Astrocyte (in vitro differentiated cells and primary cell): Measurements from ENCODE around the gene XXYLT1.

ENCODE experiments used
- EZH2 ChIP-seq: IDR thresholded peaks from 2 replicates; pipeline ENCODE4 v1.6.1; 2012; ENCODE audit warnings: mild to moderate bottlenecking, low read length, inconsistent platforms; ENCODE audit not compliant: insufficient read depth
- TF ChIP-seq, protein P1 (sequence below): IDR thresholded peaks from 2 replicates; pipeline ENCODE4 v1.5.1; 2011; ENCODE audit warnings: low read depth, mild to moderate bottlenecking, inconsistent platforms, low read length, moderate library complexity; ENCODE audit not compliant: insufficient read depth

DNA sequence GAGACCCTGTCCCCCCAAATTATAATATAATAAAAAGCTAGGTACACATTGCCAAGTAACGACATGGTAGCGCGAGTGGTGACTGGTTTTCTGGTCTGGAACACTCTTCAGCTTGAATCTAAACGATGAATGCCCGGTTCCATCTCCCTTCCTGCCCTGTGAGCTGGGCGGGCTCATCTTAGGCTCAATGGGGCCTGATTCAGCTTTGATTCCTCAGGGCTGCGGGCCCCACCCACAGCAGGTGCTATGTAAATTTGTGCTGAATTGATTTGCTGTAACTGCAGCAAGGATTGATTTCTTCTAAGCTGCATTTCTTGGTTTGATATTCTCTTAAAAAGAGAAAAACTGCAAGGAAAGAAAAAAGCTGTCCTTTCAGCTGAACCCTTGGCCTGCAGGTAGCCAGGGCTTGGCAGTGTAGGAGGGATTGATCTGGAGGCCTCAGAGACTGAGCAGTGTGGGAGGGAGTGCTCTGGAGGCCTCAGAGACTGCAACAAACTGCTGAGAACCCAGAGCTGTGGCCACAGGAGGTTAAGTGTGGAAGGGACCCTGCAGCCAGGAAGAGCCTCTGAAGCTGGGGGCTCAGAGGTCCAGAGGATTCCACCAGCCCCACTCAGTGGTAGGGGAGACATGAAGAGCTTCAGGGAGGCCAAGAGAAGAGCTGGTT is 231.6 kb downstream of the XXYLT1 start:
- TF ChIP-seq, protein P1, sequence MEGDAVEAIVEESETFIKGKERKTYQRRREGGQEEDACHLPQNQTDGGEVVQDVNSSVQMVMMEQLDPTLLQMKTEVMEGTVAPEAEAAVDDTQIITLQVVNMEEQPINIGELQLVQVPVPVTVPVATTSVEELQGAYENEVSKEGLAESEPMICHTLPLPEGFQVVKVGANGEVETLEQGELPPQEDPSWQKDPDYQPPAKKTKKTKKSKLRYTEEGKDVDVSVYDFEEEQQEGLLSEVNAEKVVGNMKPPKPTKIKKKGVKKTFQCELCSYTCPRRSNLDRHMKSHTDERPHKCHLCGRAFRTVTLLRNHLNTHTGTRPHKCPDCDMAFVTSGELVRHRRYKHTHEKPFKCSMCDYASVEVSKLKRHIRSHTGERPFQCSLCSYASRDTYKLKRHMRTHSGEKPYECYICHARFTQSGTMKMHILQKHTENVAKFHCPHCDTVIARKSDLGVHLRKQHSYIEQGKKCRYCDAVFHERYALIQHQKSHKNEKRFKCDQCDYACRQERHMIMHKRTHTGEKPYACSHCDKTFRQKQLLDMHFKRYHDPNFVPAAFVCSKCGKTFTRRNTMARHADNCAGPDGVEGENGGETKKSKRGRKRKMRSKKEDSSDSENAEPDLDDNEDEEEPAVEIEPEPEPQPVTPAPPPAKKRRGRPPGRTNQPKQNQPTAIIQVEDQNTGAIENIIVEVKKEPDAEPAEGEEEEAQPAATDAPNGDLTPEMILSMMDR, result no peak
- TF ChIP-seq EZH2, result no peak
